ENCODE results near the gene ABCA6.

The ABCA6 gene

GRCh38 chr17:69065113-69065512 is 76.6 kb downstream of the ABCA6 start:
- H3K27ac ChIP-seq (ENCODE audit: low read depth in 2 of 2, low read length in 2 of 2): no peak overlapping the region
- no peaks in the 10 kb centered on the region for H3K9me3 ChIP-seq (ENCODE audit: control insufficient read depth in 2 of 2, low read length in 2 of 2)
- H3K27me3 ChIP-seq (ENCODE audit: control insufficient read depth in 2 of 2, insufficient read depth in 2 of 2, low read length in 2 of 2): no peaks in the 10 kb centered on the region
- H3K4me1 ChIP-seq (ENCODE audit: control insufficient read depth in 2 of 2, insufficient read depth in 2 of 2, low read length in 2 of 2): no peaks in the 10 kb centered on the region
- no peak overlapping the region for H3K4me3 ChIP-seq (ENCODE audit: low read length in 2 of 2)
- no peak overlapping the region for H3K9ac ChIP-seq (ENCODE audit: low read depth in 1 of 2, low read length in 2 of 2)
- H3K36me3 ChIP-seq (ENCODE audit: control insufficient read depth in 2 of 2, insufficient read depth in 2 of 2, low read length in 2 of 2): no peaks in the 10 kb centered on the region

GRCh38 chr17:69064476-69064875 is 77.2 kb downstream of the ABCA6 start:
- Histone ChIP-seq H3K27ac (ENCODE audit: low read depth in 2 of 2, low read length in 2 of 2) (no peak overlapping the region), H3K27me3 (ENCODE audit: control insufficient read depth in 2 of 2, insufficient read depth in 2 of 2, low read length in 2 of 2) (no peaks in the 10 kb centered on the region), H3K9ac (ENCODE audit: low read depth in 1 of 2, low read length in 2 of 2) (no peak overlapping the region), H3K4me1 (ENCODE audit: control insufficient read depth in 2 of 2, insufficient read depth in 2 of 2, low read length in 2 of 2) (no peaks in the 10 kb centered on the region), H3K36me3 (ENCODE audit: control insufficient read depth in 2 of 2, insufficient read depth in 2 of 2, low read length in 2 of 2) (no peaks in the 10 kb centered on the region), H3K9me3 (ENCODE audit: control insufficient read depth in 2 of 2, low read length in 2 of 2) (no peaks in the 10 kb centered on the region), H3K4me3 (ENCODE audit: low read length in 2 of 2) (no peak overlapping the region)

GRCh38 chr17:69064001-69064400 is 77.7 kb downstream of the ABCA6 start:
- Histone ChIP-seq H3K4me3 (ENCODE audit: low read length in 2 of 2) (no peak overlapping the region), H3K9me3 (ENCODE audit: control insufficient read depth in 2 of 2, low read length in 2 of 2) (no peaks in the 10 kb centered on the region), H3K36me3 (ENCODE audit: control insufficient read depth in 2 of 2, insufficient read depth in 2 of 2, low read length in 2 of 2) (no peaks in the 10 kb centered on the region), H3K9ac (ENCODE audit: low read depth in 1 of 2, low read length in 2 of 2) (no peak overlapping the region), H3K27me3 (ENCODE audit: control insufficient read depth in 2 of 2, insufficient read depth in 2 of 2, low read length in 2 of 2) (no peaks in the 10 kb centered on the region), H3K4me1 (ENCODE audit: control insufficient read depth in 2 of 2, insufficient read depth in 2 of 2, low read length in 2 of 2) (no peaks in the 10 kb centered on the region), H3K27ac (ENCODE audit: low read depth in 2 of 2, low read length in 2 of 2) (no peak overlapping the region)

GRCh38 chr17:69062860-69063581 is 78.7 kb downstream of the ABCA6 start:
- no peak overlapping the region for H3K27ac ChIP-seq (ENCODE audit: low read depth in 2 of 2, low read length in 2 of 2)
- H3K4me3 ChIP-seq (ENCODE audit: low read length in 2 of 2): no peak overlapping the region
- H3K4me1 ChIP-seq (ENCODE audit: control insufficient read depth in 2 of 2, insufficient read depth in 2 of 2, low read length in 2 of 2): no peaks in the 10 kb centered on the region
- no peaks in the 10 kb centered on the region for H3K9me3 ChIP-seq (ENCODE audit: control insufficient read depth in 2 of 2, low read length in 2 of 2)
- H3K27me3 ChIP-seq (ENCODE audit: control insufficient read depth in 2 of 2, insufficient read depth in 2 of 2, low read length in 2 of 2): no peaks in the 10 kb centered on the region
- H3K36me3 ChIP-seq (ENCODE audit: control insufficient read depth in 2 of 2, insufficient read depth in 2 of 2, low read length in 2 of 2): no peaks in the 10 kb centered on the region
- no peak overlapping the region for H3K9ac ChIP-seq (ENCODE audit: low read depth in 1 of 2, low read length in 2 of 2)

GRCh38 chr17:69061721-69062556 is 79.8 kb downstream of the ABCA6 start:
- no peaks in the 10 kb centered on the region for H3K9me3 ChIP-seq (ENCODE audit: control insufficient read depth in 2 of 2, low read length in 2 of 2)
- H3K4me1 ChIP-seq (ENCODE audit: control insufficient read depth in 2 of 2, insufficient read depth in 2 of 2, low read length in 2 of 2): peaks cover 0 to 4% of the 10 kb centered on the region in 2 donors
- no peak overlapping the region for H3K9ac ChIP-seq (ENCODE audit: low read depth in 1 of 2, low read length in 2 of 2)
- H3K36me3 ChIP-seq (ENCODE audit: control insufficient read depth in 2 of 2, insufficient read depth in 2 of 2, low read length in 2 of 2): no peaks in the 10 kb centered on the region
- H3K4me3 ChIP-seq (ENCODE audit: low read length in 2 of 2): no peak overlapping the region
- H3K27ac ChIP-seq (ENCODE audit: low read depth in 2 of 2, low read length in 2 of 2): no peak overlapping the region
- no peaks in the 10 kb centered on the region for H3K27me3 ChIP-seq (ENCODE audit: control insufficient read depth in 2 of 2, insufficient read depth in 2 of 2, low read length in 2 of 2)

GRCh38 chr17:69060822-69061221 is 80.9 kb downstream of the ABCA6 start, which contains the start of gene ABCA9:
Gene ABCA9 (minus strand): TSS chr17:69060927. CDS start chr17:69051126, 9,801 bp downstream.
- no peak within 1 kb of the TSS for H3K27ac ChIP-seq (ENCODE audit: low read depth in 2 of 2, low read length in 2 of 2)
- no peaks in the 10 kb centered on the region for H3K27me3 ChIP-seq (ENCODE audit: control insufficient read depth in 2 of 2, insufficient read depth in 2 of 2, low read length in 2 of 2)

GRCh38 chr17:69059458-69060175 is 82.1 kb downstream of the ABCA6 start:
- H3K27ac ChIP-seq (ENCODE audit: low read depth in 2 of 2, low read length in 2 of 2): no peak overlapping the region
- H3K27me3 ChIP-seq (ENCODE audit: control insufficient read depth in 2 of 2, insufficient read depth in 2 of 2, low read length in 2 of 2): no peaks in the 10 kb centered on the region
- no peak overlapping the region for H3K4me3 ChIP-seq (ENCODE audit: low read length in 2 of 2)
- H3K4me1 ChIP-seq (ENCODE audit: control insufficient read depth in 2 of 2, insufficient read depth in 2 of 2, low read length in 2 of 2): peaks cover 0 to 4% of the 10 kb centered on the region in 2 donors
- H3K9me3 ChIP-seq (ENCODE audit: control insufficient read depth in 2 of 2, low read length in 2 of 2): no peaks in the 10 kb centered on the region
- H3K9ac ChIP-seq (ENCODE audit: low read depth in 1 of 2, low read length in 2 of 2): no peak overlapping the region
- no peaks in the 10 kb centered on the region for H3K36me3 ChIP-seq (ENCODE audit: control insufficient read depth in 2 of 2, insufficient read depth in 2 of 2, low read length in 2 of 2)

More at GRCh38 chr17:69060822-69061221, 80.9 kb downstream of the ABCA6 start, which contains the start of gene ABCA9:
- H3K9ac ChIP-seq (ENCODE audit: low read depth in 1 of 2, low read length in 2 of 2): no peak within 1 kb of the TSS
- H3K4me3 ChIP-seq (ENCODE audit: low read length in 2 of 2): no peak within 1 kb of the TSS
- H3K4me1 ChIP-seq (ENCODE audit: control insufficient read depth in 2 of 2, insufficient read depth in 2 of 2, low read length in 2 of 2): peaks cover 0 to 4% of the 10 kb centered on the region in 2 donors
- no peaks in the 10 kb centered on the region for H3K36me3 ChIP-seq (ENCODE audit: control insufficient read depth in 2 of 2, insufficient read depth in 2 of 2, low read length in 2 of 2)
- H3K9me3 ChIP-seq (ENCODE audit: control insufficient read depth in 2 of 2, low read length in 2 of 2): no peaks in the 10 kb centered on the region

- no peak overlapping the region for H3K27ac ChIP-seq (ENCODE audit: low read depth in 2 of 2, low read length in 2 of 2)
- no peaks in the 10 kb centered on the region for H3K27me3 ChIP-seq (ENCODE audit: control insufficient read depth in 2 of 2, insufficient read depth in 2 of 2, low read length in 2 of 2)
- H3K9ac ChIP-seq (ENCODE audit: low read depth in 1 of 2, low read length in 2 of 2): no peak overlapping the region
- peaks cover 0 to 4% of the 10 kb centered on the region in 2 donors for H3K4me1 ChIP-seq (ENCODE audit: control insufficient read depth in 2 of 2, insufficient read depth in 2 of 2, low read length in 2 of 2)
- no peaks in the 10 kb centered on the region for H3K9me3 ChIP-seq (ENCODE audit: control insufficient read depth in 2 of 2, low read length in 2 of 2)
- H3K36me3 ChIP-seq (ENCODE audit: control insufficient read depth in 2 of 2, insufficient read depth in 2 of 2, low read length in 2 of 2): no peaks in the 10 kb centered on the region
- no peak overlapping the region for H3K4me3 ChIP-seq (ENCODE audit: low read length in 2 of 2)
These were observed 83.5 kb downstream of the ABCA6 start for GRCh38 chr17:69058165-69058564.

- H3K27me3 ChIP-seq (ENCODE audit: control insufficient read depth in 2 of 2, insufficient read depth in 2 of 2, low read length in 2 of 2): no peaks in the 10 kb centered on the region
- H3K36me3 ChIP-seq (ENCODE audit: control insufficient read depth in 2 of 2, insufficient read depth in 2 of 2, low read length in 2 of 2): no peaks in the 10 kb centered on the region
- no peak overlapping the region for H3K9ac ChIP-seq (ENCODE audit: low read depth in 1 of 2, low read length in 2 of 2)
- peak overlapping the region; percentile 20 to 58 for H3K27ac ChIP-seq (ENCODE audit: low read depth in 2 of 2, low read length in 2 of 2)
- H3K9me3 ChIP-seq (ENCODE audit: control insufficient read depth in 2 of 2, low read length in 2 of 2): no peaks in the 10 kb centered on the region
- H3K4me1 ChIP-seq (ENCODE audit: control insufficient read depth in 2 of 2, insufficient read depth in 2 of 2, low read length in 2 of 2): peaks cover 0 to 4% of the 10 kb centered on the region in 2 donors
- no peak overlapping the region for H3K4me3 ChIP-seq (ENCODE audit: low read length in 2 of 2)
These were observed 84.4 kb downstream of the ABCA6 start for GRCh38 chr17:69057280-69057679.
